ENCODE measurements around the gene RBMS3.

GRCh38 chr3:29646043-29646442 is 365.2 kb downstream of the RBMS3 start:
- no peak for TF ChIP-seq CTCF (conservative IDR thresholded peaks at IDR 0.05; ENCODE audit: low read depth in 2 of 2)
- TF ChIP-seq REST (IDR thresholded peaks at IDR 0.05; ENCODE audit: unreplicated experiment) = no peak
- no peak for TF ChIP-seq POLR2AphosphoS5 (IDR thresholded peaks at IDR 0.05; ENCODE audit: low read depth)
- no peak for TF ChIP-seq EZH2phosphoT487 (IDR thresholded peaks at IDR 0.05; ENCODE audit: unreplicated experiment)
- TF ChIP-seq EZH2 (IDR thresholded peaks at IDR 0.05; ENCODE audit: low read depth, unreplicated experiment) = no peak
